Endothelial cell of umbilical vein (primary cell): Measurements from ENCODE around the gene COL5A1. TPM values are rescaled to one million over a fixed set of nuclear protein-coding genes. Genes with fewer than 3 reads are reported as not detected.

Experiments used
- BruUV-seq: library from RNA; stranded (reverse); fragments of 400-500 nt; replicated peaks from 2 replicates; lab custom pipeline; 2021; lab: Mats Ljungman, UMichigan
- CTCF ChIA-PET: fragments of 300-600, 350-600 bp; sonication (Branson Sonifier 250); formaldehyde crosslinking; loops from one replicate; lab custom pipeline; 2021; ENCODE audit warnings: antibody characterized with exemption, inconsistent platforms; lab: Charles Lee
- POLR2A ChIA-PET: fragments of 300-600, 350-600 bp; sonication (Branson Sonifier 250); formaldehyde crosslinking; loops from one replicate; lab custom pipeline; 2021; ENCODE audit warnings: antibody characterized with exemption, inconsistent platforms; lab: Charles Lee
- DNase-seq: peaks from one replicate; pipeline ENCODE4 v3.0.0-alpha.2; 2011; ENCODE audit warnings: low read depth, low spot score
- FAIRE-seq: peaks from 2 replicates; lab custom pipeline; 2011; peaks lifted over from hg19 to GRCh38; lab: Jason Lieb, UNC
- H2AFZ ChIP-seq: 2 replicates; pipeline ENCODE4 v1.6.0; 2012; ENCODE audit warnings: low read depth, low read length, control low read depth, inconsistent platforms
- H3K27ac ChIP-seq: 2 replicates; pipeline ENCODE4 v1.5.1; 2011; ENCODE audit warnings: low read depth, mild to moderate bottlenecking, control low read depth, low read length, moderate library complexity; ENCODE audit not compliant: insufficient read depth
- H3K27me3 ChIP-seq, 2 experiments: 2 replicates each; pipeline versions ENCODE4 v1.6.0 to v1.6.1; 2011; ENCODE audit warnings: low read length in 2 of 2, mixed read lengths in 1 of 2; ENCODE audit not compliant: control insufficient read depth in 2 of 2, insufficient read depth in 2 of 2
- H3K36me3 ChIP-seq, 2 experiments: 2 replicates in 1 of 2; 3 replicates in 1 of 2; pipeline ENCODE4 v1.5.1; 2011; ENCODE audit warnings: low read length in 2 of 2, mild to moderate bottlenecking in 1 of 2, moderate library complexity in 1 of 2; ENCODE audit not compliant: control insufficient read depth in 2 of 2, insufficient read depth in 2 of 2; ENCODE audit errors: extremely low read depth in 1 of 2
- H3K4me1 ChIP-seq: 3 replicates; pipeline ENCODE4 v1.5.1; 2011; ENCODE audit warnings: mild to moderate bottlenecking, low read length; ENCODE audit not compliant: control insufficient read depth, insufficient read depth; ENCODE audit errors: extremely low read depth
- H3K4me2 ChIP-seq: 2 replicates; pipeline ENCODE4 v1.6.1; 2011; ENCODE audit warnings: low read length, control low read depth, mixed read lengths; ENCODE audit not compliant: insufficient read depth
- H3K4me3 ChIP-seq, 3 experiments: fragments of 200-600 bp in 1 of 3; sonication (generic), shearing (Covaris generic) in 1 of 3; replicated peaks in 1 of 3; 2 replicates each; pipeline ENCODE4 v1.5.1; 2011 to 2016; ENCODE audit warnings: control low read depth in 3 of 3, low read length in 3 of 3, mild to moderate bottlenecking in 2 of 3, inconsistent platforms in 1 of 3, low read depth in 1 of 3, moderate library complexity in 1 of 3; ENCODE audit not compliant: insufficient read depth in 1 of 3
- H3K79me2 ChIP-seq: 2 replicates; pipeline ENCODE4 v1.6.0; 2012; ENCODE audit warnings: low read length, inconsistent platforms; ENCODE audit not compliant: control insufficient read depth, insufficient read depth
- H3K9ac ChIP-seq: replicated peaks from 2 replicates; pipeline ENCODE3; 2011; ENCODE audit warnings: low read length, control low read depth; ENCODE audit not compliant: insufficient read depth; ENCODE audit errors: extremely low read depth
- H3K9me1 ChIP-seq: replicated peaks from 3 replicates; pipeline ENCODE4 v1.6.0; 2011; ENCODE audit warnings: mild to moderate bottlenecking, low read length; ENCODE audit not compliant: control insufficient read depth, insufficient read depth; ENCODE audit errors: extremely low read depth
- H3K9me3 ChIP-seq: replicated peaks from 2 replicates; pipeline ENCODE4 v1.5.1; 2012; ENCODE audit warnings: low read length, inconsistent platforms; ENCODE audit not compliant: control insufficient read depth, insufficient read depth
- H4K20me1 ChIP-seq: replicated peaks from 2 replicates; pipeline ENCODE3; 2011; ENCODE audit warnings: mild to moderate bottlenecking, low read length; ENCODE audit not compliant: control insufficient read depth, insufficient read depth; ENCODE audit errors: extremely low read depth
- GATA2 ChIP-seq: IDR thresholded peaks from 2 replicates; pipeline ENCODE4 v1.7.0; 2011; ENCODE audit warnings: low read depth, mild to moderate bottlenecking, moderate library complexity, mixed read lengths, low read length; ENCODE audit not compliant: insufficient read length, insufficient read depth
- JUN ChIP-seq: IDR thresholded peaks from 2 replicates; pipeline ENCODE4 v1.6.1; 2011; ENCODE audit warnings: borderline replicate concordance, low read depth; ENCODE audit not compliant: insufficient read length, insufficient read depth
- MYC ChIP-seq: IDR thresholded peaks from one replicate; pipeline ENCODE4 v1.6.1; 2011; ENCODE audit warnings: mild to moderate bottlenecking, low read depth, low read length
- POLR2A ChIP-seq: IDR thresholded peaks from 2 replicates; pipeline ENCODE4 v1.6.1; 2012; ENCODE audit warnings: low read depth, mild to moderate bottlenecking, control low read depth, low read length
- POLR2AphosphoS5 ChIP-seq: IDR thresholded peaks from 2 replicates; pipeline ENCODE4 v1.6.1; 2012; ENCODE audit warnings: low read depth, mild to moderate bottlenecking, control low read depth, low read length, moderate library complexity; ENCODE audit not compliant: insufficient read depth
- dilution Hi-C: fragments of 300-500 bp; cut with MboI; formaldehyde crosslinking; loops from one replicate; pipeline ENCODE4 v1.15.0; 2019; ENCODE audit warnings: low sequenced_read_pairs; ENCODE audit not compliant: extremely low pct_ligation_motif_present
- intact Hi-C: fragments of 100-400 bp; cut with micrococcal nuclease; formaldehyde crosslinking; loops from one replicate; pipeline ENCODE4 v1.10.0; 2022
- polyA plus RNA-seq, 4 experiments: library from polyadenylated mRNA; depleted of rRNA in 3 of 4; stranded (reverse) in 3 of 4; unstranded in 1 of 4; fragments of >200 nt; gene quantifications; 2 replicates each; pipeline versions ENCODE4 v1.2.1 to v1.2.3, GENCODE V29; 2011 to 2012; ENCODE audit warnings: missing spikeins in 1 of 4
- total RNA-seq: library from RNA; stranded (reverse); gene quantifications from 2 replicates; pipeline ENCODE4 v1.2.3, GENCODE V29; 2021
- TF ChIP-seq, protein P1 (sequence below), 2 donors: IDR thresholded peaks; 1 replicate in 1 of 2; 2 replicates in 1 of 2; pipeline ENCODE4 v1.5.1; 2011; ENCODE audit warnings: low read length in 2 of 2, mild to moderate bottlenecking in 2 of 2, moderate library complexity in 2 of 2, control low read depth in 1 of 2, inconsistent platforms in 1 of 2, low read depth in 1 of 2; ENCODE audit not compliant: insufficient read depth in 1 of 2; ENCODE audit errors: extremely low read depth in 1 of 2

Gene COL5A1
- total and polyA plus RNA-seq, 2 donors (not counting 3 experiments of a cell fraction or from before 2014, with no cell fraction given), result 97.4 to 175 TPM

DNA sequence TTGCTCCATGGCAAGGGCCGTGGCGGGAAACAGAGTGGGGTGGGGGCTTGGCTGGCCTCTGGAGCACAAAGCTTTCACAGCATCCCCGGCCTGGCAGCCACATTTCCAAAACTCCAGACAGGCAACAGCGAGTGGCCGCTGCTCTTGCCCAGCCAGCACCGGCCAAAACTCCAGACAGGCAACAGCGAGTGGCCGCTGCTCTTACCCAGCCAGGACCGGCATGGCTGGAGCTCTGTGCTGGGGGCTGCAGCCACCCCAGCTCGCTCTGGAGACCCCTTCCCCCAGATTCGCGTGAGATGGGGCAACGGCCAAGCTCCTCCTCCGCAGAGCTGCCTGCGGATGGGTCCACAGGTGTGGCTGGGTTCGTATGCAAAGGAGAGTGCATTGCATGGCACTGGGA, 98.5 kb downstream of the COL5A1 start:
- ChIA-PET POLR2A (no interaction called here), CTCF (interaction anchor here (1.4 to 3.2 kb wide), 5 partner anchors 42 to 291 kb away, joined by 3 to 85 read pairs (median 5); no protein-coding TSS in a partner anchor)
- no peaks in the 10 kb centered on the region for H3K79me2 ChIP-seq
- FAIRE-seq, result no peak
- no peak overlapping the region for H3K9ac ChIP-seq
- no peaks in the 10 kb centered on the region for H3K9me3 ChIP-seq
- no peak for DNase-seq
- no peak overlapping the region for H3K4me3 ChIP-seq
- dilution Hi-C loops, result no loop called here
- intact Hi-C loops, result no loop called here
- H3K4me1 ChIP-seq, result no peaks in the 10 kb centered on the region
- H3K9me1 ChIP-seq, result no peaks in the 10 kb centered on the region
- no peak for TF ChIP-seq MYC
- TF ChIP-seq GATA2, result no peak
- no peak for TF ChIP-seq POLR2AphosphoS5
- TF ChIP-seq, protein P1, sequence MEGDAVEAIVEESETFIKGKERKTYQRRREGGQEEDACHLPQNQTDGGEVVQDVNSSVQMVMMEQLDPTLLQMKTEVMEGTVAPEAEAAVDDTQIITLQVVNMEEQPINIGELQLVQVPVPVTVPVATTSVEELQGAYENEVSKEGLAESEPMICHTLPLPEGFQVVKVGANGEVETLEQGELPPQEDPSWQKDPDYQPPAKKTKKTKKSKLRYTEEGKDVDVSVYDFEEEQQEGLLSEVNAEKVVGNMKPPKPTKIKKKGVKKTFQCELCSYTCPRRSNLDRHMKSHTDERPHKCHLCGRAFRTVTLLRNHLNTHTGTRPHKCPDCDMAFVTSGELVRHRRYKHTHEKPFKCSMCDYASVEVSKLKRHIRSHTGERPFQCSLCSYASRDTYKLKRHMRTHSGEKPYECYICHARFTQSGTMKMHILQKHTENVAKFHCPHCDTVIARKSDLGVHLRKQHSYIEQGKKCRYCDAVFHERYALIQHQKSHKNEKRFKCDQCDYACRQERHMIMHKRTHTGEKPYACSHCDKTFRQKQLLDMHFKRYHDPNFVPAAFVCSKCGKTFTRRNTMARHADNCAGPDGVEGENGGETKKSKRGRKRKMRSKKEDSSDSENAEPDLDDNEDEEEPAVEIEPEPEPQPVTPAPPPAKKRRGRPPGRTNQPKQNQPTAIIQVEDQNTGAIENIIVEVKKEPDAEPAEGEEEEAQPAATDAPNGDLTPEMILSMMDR (IDR thresholded peaks at IDR 0.05; ENCODE audit: extremely low read depth in 1 of 2, insufficient read depth in 1 of 2, low read depth in 1 of 2, low read length in 2 of 2), result no peak
- no peak for TF ChIP-seq JUN
- no peak overlapping the region for H3K27ac ChIP-seq
- no peak overlapping the region for H2AFZ ChIP-seq
- H3K4me2 ChIP-seq, result no peak overlapping the region
- H3K36me3 ChIP-seq, result peaks cover 0 to 22% of the 10 kb centered on the region in 2 experiments
- no TSS peak for BruUV-seq
- no peaks in the 10 kb centered on the region for H3K27me3 ChIP-seq
- H4K20me1 ChIP-seq, result no peaks in the 10 kb centered on the region

DNA sequence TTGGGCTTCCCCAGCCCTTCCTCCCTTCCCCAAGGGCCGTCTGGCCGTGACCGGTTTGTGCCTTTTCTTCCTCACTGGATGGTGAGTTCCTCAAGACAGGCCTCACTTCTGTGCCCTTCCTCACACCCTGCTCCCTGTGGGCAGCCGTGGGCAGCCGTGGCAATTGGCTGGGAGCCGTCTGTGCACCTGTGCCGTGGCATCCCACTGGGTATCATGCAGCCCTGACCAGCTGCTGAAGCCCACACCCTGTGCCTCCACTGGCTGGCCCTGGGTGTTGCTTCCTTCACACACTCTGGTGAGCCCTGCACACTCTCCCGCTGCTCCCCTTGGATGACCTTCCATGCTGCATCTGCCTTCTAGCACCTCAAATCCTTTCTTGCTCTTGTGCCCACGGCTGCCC, 100.2 kb downstream of the COL5A1 start:
- Histone ChIP-seq H3K27ac (no peak overlapping the region), H3K9me1 (no peaks in the 10 kb centered on the region), H3K79me2 (no peaks in the 10 kb centered on the region), H4K20me1 (no peaks in the 10 kb centered on the region), H2AFZ (no peak overlapping the region), H3K4me3 (no peak overlapping the region), H3K4me1 (no peaks in the 10 kb centered on the region), H3K36me3 (peaks cover 6 to 33% of the 10 kb centered on the region in 2 experiments), H3K9ac (no peak overlapping the region), H3K9me3 (no peaks in the 10 kb centered on the region), H3K27me3 (no peaks in the 10 kb centered on the region), H3K4me2 (no peak overlapping the region)
- FAIRE-seq (no peak), DNase-seq (no peak)
- intact Hi-C loops, result no loop called here
- dilution Hi-C loops, result no loop called here
- ChIA-PET CTCF (no interaction called here), POLR2A (no interaction called here)
- no peak for TF ChIP-seq POLR2A
- no peak for TF ChIP-seq JUN
- TF ChIP-seq, protein P1 (IDR thresholded peaks at IDR 0.05; ENCODE audit: extremely low read depth in 1 of 2, insufficient read depth in 1 of 2, low read depth in 1 of 2, low read length in 2 of 2), result no peak
- BruUV-seq, result no TSS peak
